ENCODE results near the gene TSR1.

Gene TSR1

GRCh38 chr17:2357931-2358434, 21.7 kb upstream of the TSR1 start:
- TF ChIP-seq, protein P1, sequence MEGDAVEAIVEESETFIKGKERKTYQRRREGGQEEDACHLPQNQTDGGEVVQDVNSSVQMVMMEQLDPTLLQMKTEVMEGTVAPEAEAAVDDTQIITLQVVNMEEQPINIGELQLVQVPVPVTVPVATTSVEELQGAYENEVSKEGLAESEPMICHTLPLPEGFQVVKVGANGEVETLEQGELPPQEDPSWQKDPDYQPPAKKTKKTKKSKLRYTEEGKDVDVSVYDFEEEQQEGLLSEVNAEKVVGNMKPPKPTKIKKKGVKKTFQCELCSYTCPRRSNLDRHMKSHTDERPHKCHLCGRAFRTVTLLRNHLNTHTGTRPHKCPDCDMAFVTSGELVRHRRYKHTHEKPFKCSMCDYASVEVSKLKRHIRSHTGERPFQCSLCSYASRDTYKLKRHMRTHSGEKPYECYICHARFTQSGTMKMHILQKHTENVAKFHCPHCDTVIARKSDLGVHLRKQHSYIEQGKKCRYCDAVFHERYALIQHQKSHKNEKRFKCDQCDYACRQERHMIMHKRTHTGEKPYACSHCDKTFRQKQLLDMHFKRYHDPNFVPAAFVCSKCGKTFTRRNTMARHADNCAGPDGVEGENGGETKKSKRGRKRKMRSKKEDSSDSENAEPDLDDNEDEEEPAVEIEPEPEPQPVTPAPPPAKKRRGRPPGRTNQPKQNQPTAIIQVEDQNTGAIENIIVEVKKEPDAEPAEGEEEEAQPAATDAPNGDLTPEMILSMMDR (IDR thresholded peaks at IDR 0.05; ENCODE audit: low read depth, low read length, missing control alignments) = no peak
- H3K4me3 ChIP-seq (replicated peaks; ENCODE audit: low read depth, low read length) = no peak overlapping the region
- DNase-seq (ENCODE audit: extremely low read depth, low read depth) = no peak

DNA sequence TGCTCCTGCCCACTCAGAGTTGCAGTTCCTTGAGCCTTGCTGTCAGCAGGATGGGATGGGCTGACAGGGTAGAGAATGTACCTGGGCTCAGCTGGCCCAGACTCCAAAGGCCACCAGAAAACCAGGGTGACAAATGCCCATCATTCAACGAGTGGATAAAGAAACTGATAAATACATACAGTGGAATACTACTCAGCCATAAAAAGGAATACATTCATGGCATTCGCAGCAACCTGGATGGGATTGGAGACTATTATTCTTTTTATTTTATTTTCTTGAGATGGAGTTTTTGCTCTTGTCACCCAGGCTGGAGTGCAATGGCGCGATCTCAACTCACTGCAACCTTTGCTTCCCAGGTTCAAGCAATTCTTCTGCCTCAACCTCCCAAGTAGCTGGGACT, 21.0 kb upstream of the TSR1 start:
- no peak overlapping the region for H3K4me3 ChIP-seq (replicated peaks; ENCODE audit: low read depth, low read length)
- no peak for DNase-seq (ENCODE audit: extremely low read depth, low read depth)
- TF ChIP-seq, protein P1 (IDR thresholded peaks at IDR 0.05; ENCODE audit: low read depth, low read length, missing control alignments) = no peak

GRCh38 chr17:2354311-2354710, 18.1 kb upstream of the TSR1 start:
- no peak overlapping the region for H3K4me3 ChIP-seq (replicated peaks; ENCODE audit: low read depth, low read length)
- TF ChIP-seq, protein P1 (IDR thresholded peaks at IDR 0.05; ENCODE audit: low read depth, low read length, missing control alignments) = no peak

DNA sequence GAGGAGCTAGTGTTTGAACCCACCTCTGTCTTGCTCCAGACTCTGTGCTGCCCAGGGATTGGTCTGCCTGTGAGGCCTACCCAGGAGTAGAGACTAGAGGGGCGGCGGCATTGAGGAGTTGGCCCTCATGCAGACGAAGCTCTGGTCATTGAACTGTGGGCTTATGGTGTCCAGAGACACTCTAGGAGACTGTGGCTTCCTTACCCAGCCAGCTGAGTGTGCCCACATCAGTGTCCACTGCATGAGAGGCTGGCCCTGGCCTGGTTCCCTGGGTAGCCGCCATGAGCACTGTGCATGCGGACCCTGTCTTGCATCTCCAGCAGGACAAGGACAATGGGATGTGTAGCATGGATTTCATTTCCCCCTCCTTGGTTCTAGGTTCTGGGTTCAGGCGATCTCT, 15.0 kb upstream of the TSR1 start:
- H3K4me3 ChIP-seq (replicated peaks; ENCODE audit: low read depth, low read length) = no peak overlapping the region
- DNase-seq (ENCODE audit: extremely low read depth, low read depth) = no peak
- TF ChIP-seq, protein P1 (IDR thresholded peaks at IDR 0.05; ENCODE audit: low read depth, low read length, missing control alignments) = no peak

More at GRCh38 chr17:2354311-2354710, 18.1 kb upstream of the TSR1 start:
- no peak for DNase-seq (ENCODE audit: extremely low read depth, low read depth)

GRCh38 chr17:2347805-2348685, 11.8 kb upstream of the TSR1 start:
- TF ChIP-seq, protein P1 (IDR thresholded peaks at IDR 0.05; ENCODE audit: low read depth, low read length, missing control alignments) = no peak
- peak; percentile 93 for DNase-seq (ENCODE audit: extremely low read depth, low read depth)
- H3K4me3 ChIP-seq (replicated peaks; ENCODE audit: low read depth, low read length) = no peak overlapping the region

DNA sequence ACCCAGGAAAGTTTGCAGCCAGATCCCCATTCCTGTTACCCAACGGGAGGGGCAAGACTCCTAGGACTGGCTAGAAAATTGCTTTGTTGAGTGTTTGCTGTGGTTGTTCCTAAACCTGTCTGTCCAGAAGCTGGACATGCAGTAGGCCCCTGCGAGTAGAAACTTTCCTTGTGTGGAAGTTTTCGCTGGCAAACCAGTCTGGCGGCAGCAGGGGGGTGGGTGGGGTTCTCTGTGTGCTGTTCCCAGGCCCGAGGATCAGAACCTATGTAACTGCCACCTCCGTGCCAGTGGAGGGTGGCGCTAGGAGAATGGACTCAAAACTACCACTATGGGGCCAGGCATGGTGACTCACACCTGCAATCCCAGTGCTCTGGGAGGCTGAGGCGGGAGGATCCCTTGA, 10.2 kb upstream of the TSR1 start:
- TF ChIP-seq, protein P1 (IDR thresholded peaks at IDR 0.05; ENCODE audit: low read depth, low read length, missing control alignments) = no peak
- no peak for DNase-seq (ENCODE audit: extremely low read depth, low read depth)

More for the DNA sequence above, 10.2 kb upstream of the TSR1 start:
- no peak overlapping the region for H3K4me3 ChIP-seq (replicated peaks; ENCODE audit: low read depth, low read length)

All from HFF-Myc (cell line).